Amniotic epithelial cell (primary cell): Measurements from ENCODE around the gene SLC35C1.

Experiments used
- DNase-seq: peaks from one replicate; pipeline ENCODE4 v3.0.0-alpha.2; 2010; ENCODE audit warnings: low read depth

Gene SLC35C1

GRCh38 chr11:45846974-45847910, 42.3 kb downstream of the SLC35C1 start, which contains the start of gene CRY2:
Gene CRY2 (plus strand): TSS chr11:45847475. CDS start chr11:45847491, 16 bp downstream.
- peak; percentile 91 for DNase-seq

- DNase-seq: peak; percentile 58
Measured at GRCh38 chr11:45847911-45848316, 43.0 kb downstream of the SLC35C1 start.

GRCh38 chr11:45848654-45849081, 43.7 kb downstream of the SLC35C1 start:
- no peak for DNase-seq

GRCh38 chr11:45850446-45850845, 45.5 kb downstream of the SLC35C1 start:
- DNase-seq: peak; percentile 49

GRCh38 chr11:45851228-45851627, 46.3 kb downstream of the SLC35C1 start:
- DNase-seq: no peak

- no peak for DNase-seq
Measured at GRCh38 chr11:45852018-45852711, 47.2 kb downstream of the SLC35C1 start.

- DNase-seq: no peak
Measured at GRCh38 chr11:45852712-45853101, 47.8 kb downstream of the SLC35C1 start.

- DNase-seq: peak; percentile 24
Measured at GRCh38 chr11:45853332-45854219, 48.6 kb downstream of the SLC35C1 start.

GRCh38 chr11:45855308-45855707, 50.4 kb downstream of the SLC35C1 start:
- DNase-seq: no peak

GRCh38 chr11:45856044-45856468, 51.1 kb downstream of the SLC35C1 start:
- peak; percentile 77 for DNase-seq

GRCh38 chr11:45857961-45858474, 53.1 kb downstream of the SLC35C1 start:
- DNase-seq: peak; percentile 88

- DNase-seq: no peak
Measured at GRCh38 chr11:45858751-45859398, 53.9 kb downstream of the SLC35C1 start.

- peak; percentile 99 for DNase-seq
Measured at GRCh38 chr11:45859661-45860140, 54.8 kb downstream of the SLC35C1 start.

GRCh38 chr11:45860348-45860747, 55.4 kb downstream of the SLC35C1 start:
- peak; percentile 59 for DNase-seq

GRCh38 chr11:45860764-45861510, 56.0 kb downstream of the SLC35C1 start:
- DNase-seq: no peak
